ENCODE data around the gene GHR. TPM values are rescaled to one million over a fixed set of nuclear protein-coding genes. Genes with fewer than 3 reads are reported as not detected.

The GHR gene
- total RNA-seq, 4 donors from 2014 or later = 10.9 to 14.9 (median 14.2) TPM

- no peaks in the 10 kb centered on the region for H3K27me3 ChIP-seq
- no peaks in the 10 kb centered on the region for H3K4me1 ChIP-seq
- TF ChIP-seq POLR2A (IDR thresholded peaks at IDR 0.05) (no peak), CTCF (IDR thresholded peaks at IDR 0.05) (no peak)
- H3K36me3 ChIP-seq = no peaks in the 10 kb centered on the region
- no peak for DNase-seq
- no peak overlapping the region for H3K4me3 ChIP-seq (replicated peaks in 1 of 3)
- intact Hi-C loops (cut with DNase I) = no loop called here
- WGBS, 2 donors = 79 to 87% methylated on average over 1 of the region's 1 CpG
- H3K9me3 ChIP-seq = no peaks in the 10 kb centered on the region
- no peak overlapping the region for H3K27ac ChIP-seq
Measured at GRCh38 chr5:42461033-42461432, 37.8 kb downstream of the GHR start.

- WGBS, 2 donors = 88 to 89% methylated on average over 1 of the region's 1 CpG
- no peak for DNase-seq
- intact Hi-C loops (cut with DNase I) = no loop called here
- Histone ChIP-seq H3K4me1 (no peaks in the 10 kb centered on the region), H3K27me3 (no peaks in the 10 kb centered on the region), H3K36me3 (no peaks in the 10 kb centered on the region), H3K4me3 (replicated peaks in 1 of 3) (no peak overlapping the region), H3K27ac (no peak overlapping the region), H3K9me3 (no peaks in the 10 kb centered on the region)
- no peak for TF ChIP-seq POLR2A (IDR thresholded peaks at IDR 0.05)
- no peak for TF ChIP-seq CTCF (IDR thresholded peaks at IDR 0.05)
Measured at GRCh38 chr5:42461507-42461906, 38.3 kb downstream of the GHR start.

GRCh38 chr5:42462083-42462482, 38.8 kb downstream of the GHR start:
- no peaks in the 10 kb centered on the region for H3K9me3 ChIP-seq
- intact Hi-C loops (cut with DNase I) = no loop called here
- DNase-seq = no peak
- H3K36me3 ChIP-seq = no peaks in the 10 kb centered on the region
- no peaks in the 10 kb centered on the region for H3K4me1 ChIP-seq
- no peak overlapping the region for H3K4me3 ChIP-seq (replicated peaks in 1 of 3)
- H3K27me3 ChIP-seq = no peaks in the 10 kb centered on the region
- TF ChIP-seq CTCF (IDR thresholded peaks at IDR 0.05) (no peak), POLR2A (IDR thresholded peaks at IDR 0.05) (no peak)
- no peak overlapping the region for H3K27ac ChIP-seq
- WGBS, 2 donors = 73 to 95% methylated on average over 2 of the region's 2 CpGs

GRCh38 chr5:42467572-42467971, 44.3 kb downstream of the GHR start:
- Histone ChIP-seq H3K36me3 (no peaks in the 10 kb centered on the region), H3K27ac (no peak overlapping the region), H3K27me3 (no peaks in the 10 kb centered on the region), H3K9me3 (no peaks in the 10 kb centered on the region), H3K4me1 (peaks cover 18 to 20% of the 10 kb centered on the region in 2 donors), H3K4me3 (replicated peaks in 1 of 3) (no peak overlapping the region)
- WGBS, 2 donors = 71 to 76% methylated on average over 5 of the region's 5 CpGs
- TF ChIP-seq CTCF (IDR thresholded peaks at IDR 0.05) (no peak), POLR2A (IDR thresholded peaks at IDR 0.05) (no peak)
- no peak for DNase-seq
- intact Hi-C loops (cut with DNase I) = no loop called here

- DNase-seq = peak; percentile 45 to 55
- intact Hi-C loops (cut with DNase I) = no loop called here
Measured at GRCh38 chr5:42467981-42468524, 44.8 kb downstream of the GHR start.

More at GRCh38 chr5:42467981-42468524, 44.8 kb downstream of the GHR start:
- H3K36me3 ChIP-seq = no peaks in the 10 kb centered on the region
- H3K4me3 ChIP-seq (replicated peaks in 1 of 3) = no peak overlapping the region
- 53 to 55% methylated on average over 8 of the region's 8 CpGs for WGBS, 2 donors
- no peaks in the 10 kb centered on the region for H3K27me3 ChIP-seq
- H3K4me1 ChIP-seq = peaks cover 18 to 24% of the 10 kb centered on the region in 2 donors
- no peaks in the 10 kb centered on the region for H3K9me3 ChIP-seq
- no peak overlapping the region for H3K27ac ChIP-seq
- TF ChIP-seq POLR2A (IDR thresholded peaks at IDR 0.05) (no peak), CTCF (IDR thresholded peaks at IDR 0.05) (no peak)
